Hindlimb muscle (tissue), 1 donor: ENCODE results near the gene WEE1. TPM values are rescaled to one million over a fixed set of nuclear protein-coding genes. Genes with fewer than 3 reads are reported as not detected.

ENCODE experiments used
- DNase-seq: peaks from one replicate; pipeline ENCODE4 v3.0.0-alpha.2; 2013
- polyA plus RNA-seq: library from polyadenylated mRNA; unstranded; fragments of 120-200 nt; gene quantifications from one replicate; pipeline ENCODE4 v1.2.1, GENCODE V29; 2013; ENCODE audit not compliant: insufficient read length

Gene WEE1
- polyA plus RNA-seq, 1 donor: 29.1 TPM

DNA sequence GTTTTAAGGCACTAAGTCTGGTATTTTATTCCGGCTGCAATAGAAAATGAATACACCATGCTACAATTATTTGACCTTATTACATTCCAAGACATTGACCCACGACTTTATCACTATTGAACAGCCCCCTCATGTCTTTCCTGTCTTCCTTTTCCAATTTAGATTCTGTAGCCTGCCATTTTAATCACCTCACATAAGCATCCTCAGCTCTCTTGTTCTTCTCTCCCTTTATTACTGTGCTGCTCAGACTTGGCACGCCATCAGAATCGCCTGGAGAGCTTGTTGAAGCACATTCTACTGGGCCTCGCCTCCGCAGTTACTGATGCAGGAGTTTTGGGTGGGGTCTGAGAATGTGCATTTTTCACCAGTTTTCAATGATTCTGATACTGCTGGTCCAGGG lies 51.7 kb downstream of the WEE1 start:
- peak; percentile 45 for DNase-seq

DNA sequence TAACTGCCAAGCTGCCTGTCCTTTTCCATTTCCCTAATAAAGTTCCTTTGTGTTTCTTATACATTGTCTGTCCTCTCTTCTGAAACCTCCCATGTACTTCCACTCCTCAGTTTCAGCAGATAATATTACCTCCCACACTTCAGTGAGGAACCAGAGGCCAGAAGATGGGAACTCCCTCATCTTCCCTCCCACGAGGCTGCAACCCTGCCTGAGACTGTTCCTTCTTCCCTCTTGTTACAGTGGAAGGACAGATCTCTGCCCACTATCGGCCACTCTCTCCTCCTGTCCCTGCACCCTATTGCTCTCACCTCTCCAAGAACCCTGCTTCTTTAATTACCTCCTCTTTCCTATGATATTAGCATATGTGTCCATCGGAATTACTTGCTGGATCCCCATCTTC lies 52.3 kb downstream of the WEE1 start:
- no peak for DNase-seq

DNA sequence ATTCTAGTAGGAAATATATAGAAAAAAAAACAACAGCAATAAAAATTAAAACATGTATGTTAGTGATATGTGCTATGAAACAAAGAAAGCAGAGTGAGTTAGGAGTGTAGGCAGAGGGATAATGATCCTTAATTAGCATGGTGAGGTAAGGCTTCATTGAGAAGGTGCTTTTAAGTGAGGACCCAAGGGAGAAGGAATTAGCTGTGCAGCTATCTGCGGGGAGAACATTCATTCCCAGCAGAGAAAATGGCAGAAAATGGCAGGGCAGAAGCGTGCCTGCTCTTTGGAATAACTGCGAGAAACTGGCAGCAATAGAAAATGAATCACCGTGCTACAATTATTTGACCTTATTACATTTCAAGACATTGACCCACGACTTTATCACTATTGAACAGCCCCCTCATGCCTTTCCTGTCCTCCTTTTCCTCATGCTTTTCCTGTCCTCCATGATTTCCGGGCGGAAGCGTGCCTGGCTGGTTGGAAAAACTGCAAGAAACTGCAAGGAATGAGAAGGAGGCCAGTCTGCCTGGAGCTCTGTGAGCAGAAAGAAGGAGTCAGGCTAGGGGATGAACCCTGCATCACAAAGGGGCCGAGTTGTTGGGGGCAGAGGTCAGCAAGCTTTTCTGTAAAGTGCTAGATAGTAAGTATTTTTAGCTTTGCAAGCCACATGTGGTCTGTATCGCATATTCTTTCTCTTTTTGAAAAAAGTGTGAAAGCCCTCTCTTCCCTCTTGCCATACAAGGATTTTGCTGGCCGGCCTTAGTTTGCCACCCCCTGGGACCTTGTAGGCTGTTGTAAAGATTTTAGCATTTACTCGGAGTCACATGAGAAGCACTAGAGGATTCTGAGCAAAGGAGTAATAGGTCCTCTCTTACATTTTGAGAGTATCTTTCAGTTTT lies 53.3 kb downstream of the WEE1 start:
- no peak for DNase-seq

DNA sequence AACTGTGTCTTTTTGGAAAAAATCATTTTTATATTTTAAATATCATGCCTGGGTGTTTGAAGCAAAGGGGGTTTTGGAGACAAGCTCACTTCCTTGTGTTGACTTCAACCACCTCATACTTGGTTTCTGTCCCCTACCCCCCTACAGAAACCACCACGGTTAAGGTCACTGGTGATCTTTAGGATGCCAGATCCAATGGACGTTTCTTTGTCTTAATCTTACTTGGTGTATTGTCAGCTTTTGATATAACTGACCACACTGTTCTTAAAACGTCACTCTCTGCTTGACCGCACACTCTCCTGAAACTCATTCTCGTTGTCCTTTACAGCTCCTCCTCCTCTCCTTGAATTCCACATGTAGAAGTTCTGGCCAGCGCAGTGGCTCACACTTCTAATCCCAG lies 55.6 kb downstream of the WEE1 start:
- no peak for DNase-seq

DNA sequence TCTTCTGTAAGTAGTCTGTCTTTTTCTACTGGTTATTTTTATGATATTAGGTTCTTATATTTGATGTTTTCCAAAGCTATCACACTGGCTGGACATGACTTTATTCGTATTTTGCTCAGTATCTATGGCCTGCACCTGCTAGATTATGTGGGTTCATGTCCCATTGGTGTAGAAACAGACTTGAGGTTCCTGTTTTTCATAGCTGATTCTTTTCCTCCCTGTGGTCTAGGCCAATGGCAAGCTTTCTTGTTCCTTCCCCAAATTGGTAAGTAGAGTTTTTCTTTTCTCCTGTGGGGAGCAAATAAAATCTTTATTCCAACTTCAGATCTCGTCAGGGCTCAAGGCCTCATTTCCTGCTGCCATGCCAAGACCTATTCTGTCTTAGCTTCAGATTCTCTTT lies 60.2 kb downstream of the WEE1 start:
- DNase-seq: no peak

DNA sequence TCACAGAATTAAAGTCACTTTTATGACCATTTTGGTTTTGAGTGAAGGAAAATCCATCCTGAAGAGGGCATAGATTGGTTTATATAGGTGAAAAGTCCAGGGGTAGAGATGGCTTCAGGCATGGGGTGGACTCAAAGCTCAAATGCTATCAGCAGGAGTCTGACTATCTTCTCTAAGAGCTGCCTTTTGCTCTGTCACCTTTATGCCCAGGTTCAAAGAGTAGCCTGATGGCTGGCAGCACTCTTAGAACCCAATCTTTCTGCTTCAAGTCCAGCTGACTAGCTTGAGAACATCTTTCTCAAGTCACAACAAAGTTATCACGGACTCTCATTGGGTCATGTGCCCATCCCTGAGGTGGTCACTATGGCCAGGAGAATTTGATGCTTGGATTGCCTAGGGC lies 63.2 kb downstream of the WEE1 start:
- DNase-seq: no peak

DNA sequence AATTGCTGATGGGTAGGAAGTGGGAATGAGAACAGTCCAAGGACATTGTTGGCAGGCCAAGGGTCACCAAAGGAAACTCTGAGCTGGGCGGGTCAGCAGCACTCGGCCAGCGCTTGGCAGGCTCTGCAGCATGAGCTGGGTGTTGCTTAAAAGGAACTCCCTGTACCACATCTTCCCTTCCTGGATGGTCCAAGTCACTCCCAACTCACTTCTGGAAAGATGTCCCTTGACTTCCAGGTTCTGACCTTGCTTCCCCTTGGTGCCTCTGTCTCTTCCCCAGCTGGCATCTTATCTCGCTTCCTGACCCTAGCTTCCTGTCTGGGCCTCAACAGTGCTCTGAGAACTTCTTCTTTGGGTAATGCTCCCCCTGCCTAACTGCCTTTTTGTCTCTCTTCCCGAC lies 65.6 kb downstream of the WEE1 start:
- DNase-seq: no peak

Other genes with a start within 250 kb of the WEE1 start
- 85.3 TPM for gene IPO7, start 189.0 kb upstream of the WEE1 start, polyA plus RNA-seq
- 13.7 TPM for gene ZNF143, start 112.7 kb upstream of the WEE1 start, polyA plus RNA-seq
- gene SWAP70, start 90.4 kb downstream of the WEE1 start, polyA plus RNA-seq: 14.6 TPM